Activated CD4-positive, alpha-beta T cell treated with anti-CD3 and anti-CD28 coated beads, Interleukin-10, Interleukin-2, amounts not matched to agents 100 ng/mL and 50 ng/mL, durations not matched to agents 16 hours and 8 hours (primary cell): Measurements from ENCODE around the gene POU5F1.
"Not testable (repeated sequence)": the region's sequence is repeated elsewhere in the genome, so short reads cannot be mapped to it uniquely, and the experiment has no call there.

ENCODE experiments used
- DNase-seq: peaks from one replicate; pipeline ENCODE4 v3.0.0-alpha.2; 2020

The POU5F1 gene

DNA sequence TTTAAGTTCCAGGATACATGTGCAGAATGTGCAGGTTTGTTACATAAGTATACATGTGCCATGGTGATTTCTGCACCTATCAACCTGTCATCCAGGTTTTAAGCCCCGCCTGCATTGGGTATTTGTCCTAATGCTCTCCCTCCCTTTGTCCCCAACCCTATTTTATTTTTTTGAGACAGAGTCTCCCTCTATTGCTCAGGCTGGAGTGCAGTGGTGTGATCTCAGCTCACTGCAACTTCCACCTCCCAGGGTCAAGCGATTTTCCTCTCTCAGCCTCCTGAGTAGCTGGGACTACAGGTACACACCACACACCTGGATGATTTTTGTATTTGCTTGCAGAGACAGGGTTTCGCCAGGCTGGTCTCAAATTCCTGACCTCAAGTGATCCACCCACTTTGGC, 18.7 kb upstream of the POU5F1 start:
- DNase-seq = not testable (repeated sequence)

DNA sequence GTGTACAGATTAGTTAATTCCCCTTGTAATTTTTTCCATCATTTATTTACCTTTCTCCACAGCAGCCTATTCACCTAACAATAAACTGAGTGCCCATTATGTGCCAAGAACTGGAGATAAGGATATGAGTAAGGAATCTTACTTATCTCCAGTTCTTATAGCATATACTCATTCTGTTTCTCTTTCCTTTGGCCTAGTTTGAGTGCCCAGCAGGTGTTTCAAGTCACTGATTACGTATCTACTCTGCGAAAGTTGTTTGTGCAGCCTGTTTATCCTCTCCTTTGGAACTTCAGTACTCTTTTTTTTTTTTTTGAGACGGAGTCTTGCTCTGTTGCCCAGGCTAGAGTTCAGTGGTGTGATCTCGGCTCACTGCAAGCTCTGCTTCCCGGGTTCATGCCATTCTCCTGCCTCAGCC, 17.3 kb upstream of the POU5F1 start:
- no peak for DNase-seq

DNA sequence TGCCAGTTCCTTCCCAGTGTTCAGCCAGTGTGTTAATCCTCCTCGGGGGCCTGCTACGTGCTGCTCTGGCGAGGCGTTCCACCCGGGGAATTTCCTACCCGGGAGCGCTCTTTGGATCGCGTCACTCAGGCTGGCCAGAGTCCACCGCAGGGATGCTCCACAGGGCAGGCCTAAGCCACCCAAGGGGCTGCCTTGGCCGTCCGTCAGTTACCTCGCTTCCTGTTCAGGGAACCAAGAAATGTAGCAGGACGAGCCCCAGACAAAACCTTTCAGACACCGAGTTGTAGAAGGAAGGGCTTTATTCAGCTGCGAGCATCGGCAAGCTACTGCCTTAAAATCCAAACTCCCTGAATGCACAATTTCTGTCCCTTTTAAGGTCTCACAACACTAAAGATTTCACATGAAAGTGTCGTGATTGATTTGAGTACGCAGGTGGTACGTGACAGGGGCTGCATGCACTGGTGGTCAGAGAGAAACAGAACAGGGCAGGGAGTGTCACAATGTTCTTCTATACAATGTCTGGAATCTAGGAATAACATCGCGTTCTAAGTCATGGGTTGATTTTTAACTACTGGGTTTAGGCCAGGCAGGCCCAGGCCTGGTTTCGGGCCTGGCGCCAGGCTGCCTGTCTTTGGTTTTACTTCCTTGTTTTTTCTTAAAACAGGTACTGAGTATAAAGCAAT, 15.7 kb upstream of the POU5F1 start:
- no peak for DNase-seq

DNA sequence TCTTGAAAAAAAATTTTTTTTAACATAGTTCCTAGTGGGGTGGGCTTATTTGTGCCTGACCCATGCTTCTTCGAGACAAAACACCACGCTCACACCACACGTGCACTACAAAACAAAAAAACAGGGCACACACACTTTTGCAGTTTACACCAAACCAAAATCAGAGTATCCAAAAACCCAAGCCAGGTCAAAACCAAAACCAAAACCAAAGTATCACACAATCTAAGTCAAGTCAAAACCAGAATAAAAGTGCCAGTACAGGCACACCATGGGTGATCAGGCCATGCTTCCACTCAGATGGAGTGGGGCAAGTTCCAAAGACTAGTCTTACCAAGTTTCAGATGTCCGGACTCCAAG, 15.2 kb upstream of the POU5F1 start:
- DNase-seq = peak; percentile 67

DNA sequence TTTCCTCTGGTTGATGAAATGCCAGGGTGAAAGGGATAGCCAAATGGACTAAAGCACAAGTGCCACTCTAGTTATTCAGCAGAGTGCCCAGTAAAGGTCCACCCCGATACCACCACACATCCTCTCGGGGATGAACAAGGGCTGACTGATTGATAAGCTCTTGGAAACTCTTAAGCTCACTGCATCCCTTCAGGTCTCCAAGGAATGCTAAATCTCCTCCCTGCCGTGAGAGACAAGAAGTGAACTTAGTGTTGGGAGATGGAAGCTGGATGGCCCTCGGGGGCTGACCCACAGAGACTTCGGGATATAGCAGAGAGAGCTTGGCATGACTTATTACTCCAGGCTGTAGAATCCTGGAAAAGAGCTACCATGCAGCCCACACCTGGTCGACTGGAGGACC, 13.4 kb upstream of the POU5F1 start:
- DNase-seq = not testable (repeated sequence)

DNA sequence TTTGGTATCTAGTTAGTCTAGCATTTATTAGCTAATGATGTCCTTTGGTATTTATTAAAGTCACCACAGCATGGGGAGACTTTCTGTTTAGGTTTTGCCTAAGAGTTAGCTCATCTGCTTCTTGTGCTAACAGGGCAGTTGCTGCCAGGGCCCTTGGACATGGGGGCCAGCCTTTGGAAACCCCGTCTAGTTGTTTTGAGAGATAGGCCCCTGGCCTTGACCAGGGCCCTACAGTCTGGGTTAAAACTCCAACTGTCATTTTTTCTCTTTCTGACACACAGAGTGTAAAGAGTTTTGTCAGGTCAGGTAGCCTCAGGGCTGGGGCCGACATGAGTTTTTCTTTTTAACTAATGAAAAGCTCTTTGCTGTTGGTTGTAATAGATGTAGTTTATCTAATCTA, 12.8 kb upstream of the POU5F1 start:
- DNase-seq = not testable (repeated sequence)

DNA sequence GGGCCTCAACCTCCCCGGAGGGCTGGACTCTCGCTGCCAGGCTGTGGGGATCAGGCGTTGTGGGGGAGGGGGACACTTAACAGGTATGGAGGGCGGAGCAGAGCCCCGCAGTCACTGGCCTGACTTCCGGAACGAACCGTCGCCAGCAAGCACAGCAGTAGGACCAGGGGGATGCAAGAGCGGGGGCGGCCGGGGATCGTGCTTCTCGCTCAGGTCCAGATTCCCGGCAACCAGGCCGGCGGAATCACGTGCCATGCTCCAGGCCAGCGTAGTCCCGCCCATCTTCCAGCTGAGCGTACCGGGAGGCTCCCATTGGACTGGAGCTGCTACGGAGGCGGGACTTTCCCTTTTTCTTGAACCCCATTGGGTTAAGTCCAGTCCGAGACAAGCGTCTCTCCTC, 10.0 kb upstream of the POU5F1 start:
- DNase-seq = peak; percentile 84

DNA sequence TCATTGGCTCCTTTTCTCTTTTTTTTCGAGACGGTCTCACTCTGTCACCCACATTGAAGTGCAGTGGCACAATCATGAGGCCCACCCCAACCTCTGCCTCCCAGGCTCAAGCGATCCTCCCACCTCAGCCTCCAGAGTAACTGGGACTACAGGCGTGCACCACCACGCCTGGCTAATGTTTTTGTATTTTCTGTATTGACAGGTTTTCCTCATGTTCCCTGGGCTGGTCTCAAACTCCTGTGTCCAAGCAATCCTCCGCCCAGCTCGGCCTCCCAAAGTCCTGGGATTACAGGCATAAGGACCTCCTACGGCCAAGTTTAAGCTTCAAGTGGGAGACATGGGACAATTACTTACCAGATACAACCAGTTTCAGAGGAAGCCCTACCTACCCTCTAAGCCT, 9.4 kb upstream of the POU5F1 start:
- DNase-seq = no peak

DNA sequence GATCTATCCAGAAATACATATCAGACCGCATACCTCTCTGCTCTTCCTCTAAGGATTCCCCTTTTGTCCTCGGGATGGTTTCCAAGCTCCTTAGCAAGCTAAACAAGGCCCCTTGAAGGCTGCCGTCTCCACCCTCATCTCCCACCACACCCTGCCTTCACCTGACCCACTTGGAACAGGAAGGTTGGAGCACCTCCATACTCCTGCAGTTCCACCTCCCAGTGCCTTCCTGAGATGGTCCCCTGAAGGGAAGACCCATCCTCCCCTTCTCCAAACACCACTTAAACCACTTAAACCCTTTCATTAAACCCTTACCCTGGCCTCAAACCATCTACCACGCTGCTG, 8.5 kb upstream of the POU5F1 start:
- no peak for DNase-seq

DNA sequence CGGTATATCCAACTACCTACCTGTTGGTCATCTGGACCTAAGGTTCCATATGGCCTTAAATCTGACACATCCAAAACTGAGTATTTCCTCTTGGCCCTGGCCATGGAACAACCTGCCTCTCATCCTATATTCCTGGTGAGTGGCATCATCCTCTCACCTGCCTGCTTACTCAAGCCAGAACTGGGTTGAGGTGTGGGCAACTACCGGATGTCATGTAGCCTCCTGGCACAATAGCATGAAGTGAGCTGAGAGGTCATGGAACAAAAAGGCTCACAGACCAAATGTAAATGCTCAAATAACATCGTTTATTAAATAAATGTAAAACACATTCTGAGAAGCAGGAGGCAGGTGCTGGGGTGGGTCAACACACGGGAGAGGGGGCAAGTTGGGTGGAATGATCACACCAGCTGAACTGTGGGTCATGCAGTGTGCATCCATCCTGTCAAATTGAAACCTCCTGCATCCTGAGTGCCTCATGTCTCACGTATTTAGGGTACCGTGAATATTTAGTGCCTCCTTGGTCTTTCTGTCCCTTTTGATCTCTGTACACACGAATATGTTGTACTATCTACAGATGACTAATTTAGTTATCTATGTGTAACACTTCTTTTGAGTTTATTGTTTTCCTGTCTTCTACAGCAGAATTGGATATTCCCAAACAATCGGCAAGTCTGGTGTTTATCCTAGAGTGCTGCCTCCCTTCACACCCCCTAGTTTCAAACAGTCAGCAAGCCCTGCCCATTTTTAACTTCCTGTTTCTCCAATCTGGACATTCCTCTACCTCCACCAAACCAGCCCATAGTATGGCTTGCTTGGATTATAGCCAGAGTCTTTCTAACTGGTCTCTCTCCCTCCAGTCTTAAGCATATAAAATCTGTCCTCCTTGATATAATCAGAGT, 7.9 kb upstream of the POU5F1 start:
- DNase-seq = peak; percentile 67

DNA sequence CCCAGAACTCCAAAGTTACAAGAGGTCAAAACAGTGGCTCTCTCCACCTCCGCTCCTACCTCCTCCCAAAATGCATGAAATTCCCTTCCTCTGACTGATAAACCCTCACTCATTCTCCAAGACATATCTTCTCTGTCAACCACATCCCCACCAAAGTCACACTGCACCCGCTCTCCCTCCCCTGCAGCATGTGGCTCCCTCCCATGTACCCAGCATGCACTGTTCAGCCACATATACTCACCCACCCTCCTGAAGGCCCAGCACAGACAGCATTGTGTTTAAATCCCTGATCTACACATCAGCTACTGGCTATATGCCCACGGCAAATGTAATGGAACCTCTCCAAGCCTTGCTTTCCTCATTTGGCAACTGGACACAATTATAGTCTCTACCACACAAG, 5.5 kb upstream of the POU5F1 start:
- no peak for DNase-seq

DNA sequence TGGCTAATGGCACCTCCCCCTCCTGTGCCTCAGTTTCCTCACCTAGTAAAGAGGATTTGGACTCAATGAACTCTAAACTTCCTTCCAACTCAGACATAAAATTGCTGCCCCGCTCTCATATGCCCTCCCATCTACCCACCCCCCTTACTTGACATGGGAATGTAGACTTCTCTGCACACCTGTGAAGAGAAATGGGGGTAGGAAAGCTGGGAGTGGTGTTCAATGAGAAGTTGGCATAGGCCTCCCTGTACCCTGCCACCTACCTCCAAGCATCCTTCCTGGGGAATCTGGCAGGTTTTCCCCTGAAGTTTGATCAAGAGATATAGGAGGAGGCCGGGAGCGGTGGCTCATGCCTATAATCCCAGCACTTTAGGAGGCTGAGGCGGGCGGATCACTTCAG, 3.9 kb upstream of the POU5F1 start:
- DNase-seq = no peak

DNA sequence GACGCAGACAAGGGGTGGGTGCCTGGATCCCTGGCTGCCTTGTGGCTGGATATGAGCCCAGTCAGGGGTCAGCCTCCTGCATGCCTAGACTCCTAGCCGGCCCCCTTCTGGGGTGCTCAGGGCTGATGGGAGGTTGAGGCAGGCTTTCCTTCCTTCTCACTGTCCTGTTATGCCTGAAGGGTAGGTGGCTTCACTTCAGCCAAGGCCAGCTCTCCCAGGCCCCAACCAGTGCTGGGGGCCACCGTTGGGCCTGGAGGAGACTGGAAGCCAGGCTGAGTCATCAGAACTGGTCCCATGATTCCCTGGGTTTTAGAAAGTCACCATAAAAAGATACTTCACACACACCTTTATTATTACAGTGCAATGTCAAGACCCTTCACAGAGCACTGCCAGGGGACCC, 2.9 kb upstream of the POU5F1 start:
- DNase-seq = no peak

DNA sequence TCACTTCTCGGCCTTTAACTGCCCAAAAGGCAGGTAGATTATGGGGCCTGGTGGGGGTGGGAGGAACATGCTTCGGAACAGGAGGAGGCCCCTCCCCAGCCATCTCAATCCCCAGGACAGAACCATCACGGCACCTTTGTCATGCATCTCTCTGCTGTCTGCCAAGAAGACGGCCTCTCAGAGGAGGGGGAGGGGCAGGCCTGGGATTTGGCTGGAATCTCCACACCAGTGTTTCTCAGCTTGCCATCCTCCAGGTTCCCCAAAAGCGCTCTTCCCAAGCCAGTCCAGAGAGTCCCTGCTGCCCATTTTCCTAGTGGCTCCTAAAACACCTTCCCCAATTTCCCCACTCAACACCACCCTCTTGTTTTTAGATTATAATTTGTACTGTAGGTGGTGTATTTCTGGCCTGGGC, 2.5 kb upstream of the POU5F1 start:
- no peak for DNase-seq

DNA sequence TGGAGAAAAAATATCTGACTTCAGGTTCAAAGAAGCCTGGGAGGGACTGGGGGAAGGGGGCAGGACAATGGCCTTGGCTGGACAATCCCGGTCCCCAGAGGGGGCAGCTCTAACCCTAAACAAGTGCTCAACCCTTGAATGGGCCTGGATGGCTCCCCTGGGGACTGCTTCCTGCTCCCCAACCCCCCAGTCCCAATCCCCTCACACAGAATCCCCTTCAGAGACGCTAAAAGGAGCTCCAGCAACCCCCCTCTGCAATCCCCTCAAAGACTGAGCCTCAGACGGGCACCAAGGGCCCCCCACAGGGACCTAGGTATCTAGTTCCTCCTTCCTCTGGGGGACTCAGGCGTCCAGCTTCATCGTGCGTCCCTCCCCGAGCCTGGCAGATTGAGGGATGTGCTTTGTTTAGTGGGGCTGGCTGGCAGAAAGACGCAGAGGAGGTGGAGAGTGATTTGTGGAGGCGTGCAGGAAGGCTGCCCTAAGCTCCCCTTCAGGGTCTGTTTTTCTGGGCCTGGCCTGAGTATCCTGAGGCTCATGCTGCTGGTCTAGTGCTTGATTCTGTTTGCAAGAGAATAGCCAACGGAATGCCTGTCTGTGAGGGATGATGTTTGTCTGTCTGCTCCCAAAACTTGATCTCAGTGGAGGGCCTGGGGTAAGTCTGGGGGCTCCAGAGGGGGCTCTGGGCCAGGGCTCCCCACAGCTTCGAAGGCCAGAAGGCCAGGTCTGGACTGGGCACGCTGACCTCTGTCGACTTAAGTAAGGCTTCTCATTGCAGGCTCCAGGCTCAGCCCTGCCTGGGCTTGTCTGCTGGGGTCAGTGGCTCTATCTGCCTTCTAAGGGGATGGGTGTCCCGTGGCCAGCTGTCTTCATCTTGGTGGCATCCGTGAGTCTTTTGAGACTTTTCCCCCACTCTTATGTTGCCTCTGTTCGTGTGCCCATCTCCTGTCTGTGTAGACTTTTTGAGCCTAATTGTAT, 1.7 kb upstream of the POU5F1 start:
- no peak for DNase-seq

DNA sequence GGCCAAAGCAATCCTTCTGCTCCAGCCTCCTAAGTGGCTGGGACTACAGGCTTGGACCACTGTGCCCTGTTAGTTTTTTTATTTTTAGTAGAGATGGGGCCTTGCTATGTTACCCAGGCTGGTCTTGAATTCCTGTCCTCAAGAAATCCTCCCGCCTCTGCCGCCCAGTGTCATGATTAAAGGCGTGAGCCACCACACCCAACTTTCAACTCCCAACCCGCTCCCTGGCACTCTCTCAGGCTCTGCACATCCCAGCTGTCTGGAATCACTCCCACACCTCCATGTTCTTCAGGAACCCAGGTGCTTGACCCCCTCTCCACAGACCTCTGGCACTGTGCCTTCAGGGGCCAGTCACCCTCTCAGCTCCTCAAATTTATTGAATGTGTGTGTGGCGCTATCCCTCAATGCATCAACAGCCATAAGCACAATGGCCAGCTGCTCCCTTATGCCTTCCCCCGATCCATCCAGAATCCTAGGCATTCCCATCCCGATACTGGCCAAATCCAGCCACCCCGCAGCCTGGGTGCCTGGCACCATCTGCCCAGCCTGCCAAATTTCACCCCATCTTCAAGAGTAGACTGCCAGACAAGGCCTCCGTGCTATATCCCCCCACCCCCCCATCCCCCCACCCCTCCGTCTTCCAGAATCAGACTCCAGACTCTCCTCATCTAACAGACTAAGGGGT, 647 bp upstream of the POU5F1 start:
- no peak for DNase-seq

DNA sequence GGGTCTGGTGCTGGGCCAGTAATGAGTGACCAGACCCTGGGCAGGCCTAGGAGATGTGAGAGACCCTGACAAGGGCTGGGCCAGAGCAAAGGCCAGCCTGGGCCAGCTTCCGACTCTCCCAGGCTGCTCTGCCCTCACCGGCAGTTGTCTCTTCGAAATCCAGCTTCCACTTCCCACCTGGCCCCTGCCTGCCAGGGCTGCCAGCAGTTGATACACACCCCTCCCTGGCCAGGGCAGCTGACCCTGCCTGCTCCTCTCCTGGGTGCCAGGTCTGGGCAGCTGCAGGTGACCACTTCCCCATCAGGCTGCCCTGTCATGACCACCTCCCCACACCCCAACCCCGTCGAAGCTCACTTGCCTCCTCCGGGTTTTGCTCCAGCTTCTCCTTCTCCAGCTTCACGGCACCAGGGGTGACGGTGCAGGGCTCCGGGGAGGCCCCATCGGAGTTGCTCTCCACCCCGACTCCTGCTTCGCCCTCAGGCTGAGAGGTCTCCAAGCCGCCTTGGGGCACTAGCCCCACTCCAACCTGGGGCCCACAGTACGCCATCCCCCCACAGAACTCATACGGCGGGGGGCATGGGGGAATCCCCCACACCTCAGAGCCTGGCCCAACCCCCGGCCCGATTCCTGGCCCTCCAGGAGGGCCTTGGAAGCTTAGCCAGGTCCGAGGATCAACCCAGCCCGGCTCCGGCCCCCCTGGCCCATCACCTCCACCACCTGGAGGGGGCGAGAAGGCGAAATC, 453 bp downstream of the POU5F1 start:
- not testable (repeated sequence) for DNase-seq

DNA sequence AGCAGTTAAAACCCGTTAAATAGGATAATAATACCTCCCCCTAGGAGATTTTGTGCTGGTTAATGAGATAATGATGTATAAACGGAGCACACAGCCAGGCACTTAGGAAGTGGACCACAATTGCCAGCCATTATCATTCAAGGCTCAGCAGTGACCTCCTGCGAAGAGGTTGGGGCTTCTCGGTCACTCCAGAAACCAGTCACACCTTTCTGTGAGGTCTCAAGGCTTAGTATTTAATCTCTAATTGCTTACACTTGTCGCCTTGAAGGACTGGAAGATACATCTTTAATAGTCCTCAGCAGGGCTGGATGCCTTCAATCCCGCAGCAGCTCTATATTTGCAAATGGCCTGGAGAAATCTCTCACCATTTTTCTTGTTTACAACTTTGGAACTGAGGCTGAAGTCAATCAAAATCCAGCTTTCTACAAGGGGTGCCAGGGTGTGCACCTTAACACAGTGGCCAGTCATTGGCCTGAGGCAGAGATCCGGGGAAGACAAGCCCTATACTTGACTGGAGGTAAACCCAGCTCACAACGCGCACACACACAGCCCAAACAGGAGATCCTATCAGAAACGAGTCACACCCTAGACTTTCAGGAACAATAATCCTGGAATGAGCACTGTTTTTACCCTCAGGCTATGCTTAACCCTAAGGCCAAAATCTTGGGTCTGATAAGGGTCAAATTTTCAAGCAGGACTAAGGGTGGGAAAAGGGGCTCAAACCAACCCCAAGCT, 1.2 kb downstream of the POU5F1 start:
- no peak for DNase-seq

DNA sequence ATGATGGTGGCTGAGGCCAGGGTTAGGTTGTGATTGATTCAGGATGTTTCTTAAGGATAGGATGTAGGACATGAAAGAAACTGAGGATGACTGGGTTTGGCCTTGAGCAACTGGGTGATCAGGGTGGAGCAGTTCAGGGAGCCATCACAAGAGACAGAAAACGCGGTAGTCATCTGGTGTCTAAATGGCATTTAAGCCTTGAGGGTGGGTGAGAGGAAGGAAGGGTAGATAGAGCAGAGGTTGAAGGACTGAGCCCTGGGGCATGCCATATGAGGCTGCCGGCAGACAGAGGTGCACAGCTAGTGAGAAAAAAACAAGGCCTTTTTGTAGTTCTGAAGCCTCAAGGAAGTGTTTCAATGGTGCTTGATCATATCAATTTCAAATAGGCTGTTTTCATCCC, 1.9 kb downstream of the POU5F1 start:
- DNase-seq = no peak

DNA sequence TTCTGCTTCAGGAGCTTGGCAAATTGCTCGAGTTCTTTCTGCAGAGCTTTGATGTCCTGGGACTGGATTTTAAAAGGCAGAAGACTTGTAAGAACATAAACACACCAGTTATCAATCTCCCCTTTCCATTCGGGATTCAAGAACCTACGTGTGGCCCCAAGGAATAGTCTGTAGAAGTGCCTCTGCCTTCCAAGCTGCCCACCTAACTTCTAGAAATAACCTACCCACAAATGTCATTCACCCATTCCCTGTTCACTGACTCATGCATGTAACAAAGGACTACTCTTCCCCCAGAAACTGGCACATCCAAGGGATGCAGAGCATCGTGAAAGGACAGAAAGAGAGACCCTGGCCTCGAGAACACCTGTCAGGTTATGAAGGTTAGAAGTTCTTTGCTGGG, 4.5 kb downstream of the POU5F1 start:
- DNase-seq = no peak
